Ovary (tissue), 3 donors: ENCODE results near the gene PLXNB2.

Source experiments
- CTCF ChIP-seq, 3 donors: fragments of 450-650 bp in 2 of 3; fragments of 200-600 bp in 1 of 3; IDR thresholded peaks; one replicate each; pipeline versions ENCODE4 v1.5.1 to v1.8.0; 2016 to 2022; ENCODE audit warnings: antibody characterized with exemption in 3 of 3, mild to moderate bottlenecking in 1 of 3
- EP300 ChIP-seq: sonication (generic); formaldehyde crosslinking; IDR thresholded peaks from one replicate; pipeline ENCODE4 v1.6.1; 2017; ENCODE audit warnings: antibody characterized with exemption
- POLR2A ChIP-seq: fragments of 450-650 bp; IDR thresholded peaks from one replicate; pipeline ENCODE4 v1.6.1; 2017; ENCODE audit warnings: antibody characterized with exemption, mild to moderate bottlenecking, moderate library complexity
- donor health status: DM: no; HTN: no; CAD: no.

GRCh38 chr22:50226875-50227165 lies 80.6 kb downstream of the PLXNB2 start:
- TF ChIP-seq CTCF (IDR thresholded peaks at IDR 0.05) (no peak), POLR2A (no peak), EP300 (no peak)
